Measurements from ENCODE around the gene VWDE. TPM values are rescaled to one million over a fixed set of nuclear protein-coding genes. Genes with fewer than 3 reads are reported as not detected.

Gene VWDE
- total and polyA plus RNA-seq, 2 donors (not counting 1 experiment from before 2014, with no cell fraction given): not detected

GRCh38 chr7:12337095-12337494 lies 66.6 kb downstream of the VWDE start:
- H3K27ac Mint-ChIP-seq: no peak overlapping the region
- CTCF ChIA-PET: no interaction called here
- TF ChIP-seq EZH2 (IDR thresholded peaks at IDR 0.05; ENCODE audit: borderline replicate concordance, insufficient read depth, low read depth, low read length, poor library complexity, severe bottlenecking) (no peak), CTCF (IDR thresholded peaks at IDR 0.05) (no peak)

GRCh38 chr7:12328888-12329770 lies 74.5 kb downstream of the VWDE start:
- Mint-ChIP-seq H3K9me3 (ENCODE audit: insufficient read depth) (no peaks in the 10 kb centered on the region), H3K4me1 (no peaks in the 10 kb centered on the region), H3K27me3 (peaks cover 7% of the 10 kb centered on the region), H3K4me3 (no peak overlapping the region), H3K27ac (no peak overlapping the region)
- no peak overlapping the region for H3K27ac ChIP-seq (ENCODE audit: low read length in 2 of 2)
- DNase-seq: no peak
- intact Hi-C loops (cut with micrococcal nuclease): no loop called here
- TF ChIP-seq EZH2 (IDR thresholded peaks at IDR 0.05; ENCODE audit: borderline replicate concordance, insufficient read depth, low read depth, low read length, poor library complexity, severe bottlenecking) (no peak), CTCF (IDR thresholded peaks at IDR 0.05) (no peak)
- no peak overlapping the region for H2AFZ ChIP-seq (ENCODE audit: insufficient read depth, low read depth, low read length, poor library complexity, severe bottlenecking)
- no peak for ATAC-seq (ENCODE audit: low read depth)
- WGBS (ENCODE audit: insufficient coverage): 72% methylated on average over 3 of the region's 6 CpGs
- no peaks in the 10 kb centered on the region for H3K79me2 ChIP-seq (ENCODE audit: control insufficient read depth, insufficient read depth, low read length)
- POLR2A ChIA-PET: no interaction called here
- H3K4me3 ChIP-seq (ENCODE audit: control extremely low read depth in 1 of 5, extremely low read depth in 1 of 5, insufficient read depth in 1 of 5, low read depth in 2 of 5, low read length in 4 of 5): no peak overlapping the region
- no peaks in the 10 kb centered on the region for H3K4me1 ChIP-seq (ENCODE audit: control insufficient read depth in 2 of 2, insufficient read depth in 2 of 2, low read length in 2 of 2)
- no peaks in the 10 kb centered on the region for H4K20me1 ChIP-seq (ENCODE audit: control insufficient read depth, insufficient read depth, low read length, poor library complexity, severe bottlenecking)
- H3K9me3 ChIP-seq (ENCODE audit: control extremely low read depth in 1 of 3, control insufficient read depth in 2 of 3, insufficient read depth in 1 of 3, low read length in 2 of 3): no peaks in the 10 kb centered on the region
- no peak overlapping the region for H3K9ac ChIP-seq (ENCODE audit: low read length)
- no peaks in the 10 kb centered on the region for H3K27me3 ChIP-seq (replicated peaks in 1 of 4; ENCODE audit: control extremely low read depth in 1 of 4, control insufficient read depth in 3 of 4, insufficient read depth in 4 of 4, low read length in 3 of 4)
- CTCF ChIA-PET: interaction anchor here (1.2 kb wide), 1 partner anchor 10 kb away, joined by 3 read pairs; no protein-coding TSS in a partner anchor
- no peak overlapping the region for H3K4me2 ChIP-seq (replicated peaks; ENCODE audit: low read depth, low read length, poor library complexity, severe bottlenecking)
- H3K36me3 ChIP-seq (replicated peaks in 1 of 2; ENCODE audit: control extremely low read depth in 1 of 2, control insufficient read depth in 1 of 2, extremely low read depth in 1 of 2, insufficient read depth in 2 of 2, low read length in 1 of 2): no peaks in the 10 kb centered on the region

More at GRCh38 chr7:12337095-12337494, 66.6 kb downstream of the VWDE start:
- 100% methylated on average over 1 of the region's 2 CpGs for WGBS (ENCODE audit: insufficient coverage)
- H3K27me3 ChIP-seq (replicated peaks in 1 of 4; ENCODE audit: control extremely low read depth in 1 of 4, control insufficient read depth in 3 of 4, insufficient read depth in 4 of 4, low read length in 3 of 4): no peaks in the 10 kb centered on the region
- H3K9me3 ChIP-seq (ENCODE audit: control extremely low read depth in 1 of 3, control insufficient read depth in 2 of 3, insufficient read depth in 1 of 3, low read length in 2 of 3): no peaks in the 10 kb centered on the region
- H4K20me1 ChIP-seq (ENCODE audit: control insufficient read depth, insufficient read depth, low read length, poor library complexity, severe bottlenecking): no peaks in the 10 kb centered on the region
- Mint-ChIP-seq H3K9me3 (ENCODE audit: insufficient read depth) (no peaks in the 10 kb centered on the region), H3K4me1 (no peaks in the 10 kb centered on the region), H3K27me3 (peaks cover under 1% of the 10 kb centered on the region), H3K4me3 (no peak overlapping the region)
- no peak overlapping the region for H3K27ac ChIP-seq (ENCODE audit: low read length in 2 of 2)
- H3K79me2 ChIP-seq (ENCODE audit: control insufficient read depth, insufficient read depth, low read length): no peaks in the 10 kb centered on the region
- no peaks in the 10 kb centered on the region for H3K36me3 ChIP-seq (replicated peaks in 1 of 2; ENCODE audit: control extremely low read depth in 1 of 2, control insufficient read depth in 1 of 2, extremely low read depth in 1 of 2, insufficient read depth in 2 of 2, low read length in 1 of 2)
- H3K4me1 ChIP-seq (ENCODE audit: control insufficient read depth in 2 of 2, insufficient read depth in 2 of 2, low read length in 2 of 2): no peaks in the 10 kb centered on the region
- no peak overlapping the region for H3K4me3 ChIP-seq (ENCODE audit: control extremely low read depth in 1 of 5, extremely low read depth in 1 of 5, insufficient read depth in 1 of 5, low read depth in 2 of 5, low read length in 4 of 5)
- POLR2A ChIA-PET: no interaction called here
- ATAC-seq (ENCODE audit: low read depth) (no peak), DNase-seq (no peak)
- H3K9ac ChIP-seq (ENCODE audit: low read length): no peak overlapping the region
- H2AFZ ChIP-seq (ENCODE audit: insufficient read depth, low read depth, low read length, poor library complexity, severe bottlenecking): no peak overlapping the region
- intact Hi-C loops (cut with micrococcal nuclease): no loop called here
- no peak overlapping the region for H3K4me2 ChIP-seq (replicated peaks; ENCODE audit: low read depth, low read length, poor library complexity, severe bottlenecking)

All from B cell (primary cell).